Ureter (tissue), 1 donor: ENCODE measurements around the gene BMP10. TPM values are rescaled to one million over a fixed set of nuclear protein-coding genes. Genes with fewer than 3 reads are reported as not detected.

Experiments used
- DNase-seq: peaks from one replicate; pipeline ENCODE4 v3.0.0-alpha.2; 2020; ENCODE audit warnings: low spot score
- total RNA-seq: library from RNA; stranded (reverse); gene quantifications from one replicate; pipeline ENCODE4 v1.2.4, GENCODE V29; 2023
- donor health status: DM: yes; HTN: yes; CAD: no.

Gene BMP10
- total RNA-seq, 1 donor from 2014 or later = not detected

DNA sequence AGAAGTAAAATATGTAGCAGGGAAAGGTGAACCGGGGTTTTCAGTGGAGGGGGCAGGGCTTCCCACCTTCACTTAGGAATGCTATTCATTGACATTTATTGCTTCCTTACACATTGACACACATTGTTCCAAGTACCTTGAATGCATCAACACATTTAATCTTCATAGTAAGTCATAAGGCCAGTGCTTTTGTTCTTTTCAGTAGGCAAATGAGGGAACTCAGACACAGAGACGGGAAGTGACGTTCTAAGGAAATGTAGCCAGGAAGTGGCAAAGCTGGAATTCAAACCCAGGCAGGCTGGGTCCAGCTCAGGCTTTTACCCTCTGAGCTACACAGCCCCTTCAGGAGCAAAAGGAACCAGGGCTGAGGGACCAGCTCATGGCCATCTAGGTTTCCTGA is 20.7 kb downstream of the BMP10 start:
- no peak for DNase-seq

DNA sequence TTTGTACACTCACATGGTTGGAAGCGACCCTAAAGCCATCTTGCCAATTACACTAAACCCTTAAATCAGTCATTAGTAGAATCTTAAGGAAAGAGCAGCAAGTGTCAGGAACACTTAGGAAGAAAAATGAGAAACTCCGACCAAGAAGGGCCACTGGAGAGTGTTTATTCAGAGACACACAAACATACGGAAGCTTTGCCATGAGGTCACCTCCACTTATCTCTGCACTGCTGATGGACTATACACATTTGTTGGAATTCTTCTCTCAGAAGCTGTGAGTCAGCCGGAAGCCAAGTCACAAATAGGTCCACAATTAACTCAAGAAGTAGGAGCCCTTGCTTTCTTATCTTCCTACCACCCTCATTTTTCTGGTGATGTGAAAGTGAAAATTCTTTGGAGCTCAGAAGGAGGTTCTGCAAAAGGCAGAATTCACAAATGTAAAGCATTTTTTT is 21.6 kb downstream of the BMP10 start:
- no peak for DNase-seq

DNA sequence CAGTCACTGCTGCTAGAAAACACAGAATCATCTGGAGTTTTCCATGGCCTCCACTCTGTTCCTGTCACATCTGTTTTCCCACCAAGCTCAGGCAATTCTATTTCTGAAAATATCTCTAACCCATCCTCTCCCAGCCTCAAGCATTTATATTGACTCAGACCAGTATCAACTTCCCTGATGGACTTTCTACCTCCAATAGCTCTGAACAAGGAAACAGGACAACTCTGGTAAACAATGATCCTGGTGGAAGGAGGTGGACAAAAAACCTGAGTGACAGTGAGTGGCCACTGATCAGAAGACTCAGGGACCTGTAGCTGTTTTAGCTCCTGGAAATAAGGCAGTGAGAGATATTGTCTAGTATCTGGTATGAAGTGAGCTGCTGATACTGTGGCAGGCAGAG is 23.4 kb downstream of the BMP10 start:
- no peak for DNase-seq

DNA sequence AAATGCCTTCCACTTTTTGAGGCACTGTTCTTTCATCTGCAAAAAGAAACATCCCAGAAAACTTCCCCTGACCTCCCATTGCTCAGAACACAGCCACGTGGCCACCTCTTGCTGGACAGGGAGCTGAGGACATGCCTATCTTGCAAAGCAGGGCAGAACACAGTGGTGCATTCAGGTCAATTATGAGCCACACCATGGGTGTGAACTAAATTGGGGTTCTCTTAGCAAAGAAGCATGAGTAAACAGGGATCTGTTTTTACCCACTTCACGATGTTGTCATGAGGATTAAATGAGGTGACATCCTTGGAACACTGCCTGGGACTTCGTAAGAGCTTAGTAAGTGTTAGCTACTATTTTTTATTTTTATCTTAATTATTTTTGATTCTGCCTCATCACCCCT is 25.1 kb downstream of the BMP10 start:
- no peak for DNase-seq

DNA sequence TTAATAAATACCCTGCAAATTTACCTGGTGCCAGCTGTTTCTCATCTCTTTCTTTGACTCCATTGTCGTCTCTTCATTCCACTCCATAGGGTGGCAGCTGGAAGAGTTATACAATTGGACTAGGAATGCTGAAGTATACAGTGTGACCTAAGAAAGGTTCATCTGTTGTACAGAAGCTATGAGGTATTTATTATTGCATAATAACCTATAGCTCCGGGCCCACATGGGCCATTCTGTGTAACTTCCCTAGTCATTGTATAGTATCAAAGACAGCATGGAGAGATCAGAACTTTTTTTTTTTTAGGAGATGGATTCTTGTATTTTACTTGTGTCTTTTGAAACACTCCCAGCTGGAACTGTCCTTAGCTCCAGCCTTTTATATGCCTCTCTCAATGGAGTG is 26.2 kb downstream of the BMP10 start:
- no peak for DNase-seq

DNA sequence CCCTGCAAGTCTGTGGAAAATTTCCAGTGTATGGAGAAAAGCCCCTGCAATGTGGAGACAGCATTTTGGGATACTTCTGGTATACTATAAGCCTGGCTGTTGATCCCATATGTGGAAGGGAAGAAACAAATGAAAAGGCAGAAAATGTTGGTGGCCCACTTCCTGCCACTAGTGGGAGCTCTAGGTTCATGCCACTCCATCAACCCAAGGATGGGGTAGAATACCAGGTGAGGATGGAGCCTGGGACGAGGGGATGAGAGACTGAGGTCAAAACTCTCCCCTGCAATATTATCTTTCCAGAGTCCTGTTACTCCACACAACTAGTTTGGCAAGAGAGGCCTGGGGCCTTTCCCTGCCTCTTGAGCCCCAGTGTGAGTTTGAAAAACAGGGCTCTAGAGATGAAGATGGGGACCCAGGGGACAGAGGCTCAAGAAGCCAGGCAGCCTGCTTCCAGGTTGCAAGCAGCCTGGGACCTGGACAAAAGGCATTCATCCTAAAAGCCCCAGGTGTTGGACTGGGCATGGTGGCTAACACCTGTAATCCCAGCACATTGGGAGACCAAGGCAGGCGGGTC is 31.9 kb downstream of the BMP10 start:
- DNase-seq = no peak

DNA sequence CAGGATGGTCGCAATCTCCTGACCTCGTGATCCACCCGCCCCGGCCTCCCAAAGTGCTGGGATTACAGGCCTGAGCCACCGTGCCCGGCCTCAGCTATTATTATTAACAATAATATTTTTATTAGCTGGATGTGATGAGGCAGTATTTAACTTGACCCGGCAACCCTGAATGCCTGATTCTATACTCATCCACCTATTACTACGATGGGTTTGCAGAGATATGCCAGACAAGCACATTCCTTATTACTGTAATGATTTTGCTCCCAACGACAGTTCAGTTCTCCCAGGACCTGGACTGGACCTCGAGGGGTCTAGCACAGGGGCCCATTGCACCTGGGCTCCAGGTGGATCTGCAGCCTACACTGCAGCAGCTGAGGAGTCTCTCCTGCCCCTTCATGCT is 32.6 kb downstream of the BMP10 start:
- DNase-seq = no peak

DNA sequence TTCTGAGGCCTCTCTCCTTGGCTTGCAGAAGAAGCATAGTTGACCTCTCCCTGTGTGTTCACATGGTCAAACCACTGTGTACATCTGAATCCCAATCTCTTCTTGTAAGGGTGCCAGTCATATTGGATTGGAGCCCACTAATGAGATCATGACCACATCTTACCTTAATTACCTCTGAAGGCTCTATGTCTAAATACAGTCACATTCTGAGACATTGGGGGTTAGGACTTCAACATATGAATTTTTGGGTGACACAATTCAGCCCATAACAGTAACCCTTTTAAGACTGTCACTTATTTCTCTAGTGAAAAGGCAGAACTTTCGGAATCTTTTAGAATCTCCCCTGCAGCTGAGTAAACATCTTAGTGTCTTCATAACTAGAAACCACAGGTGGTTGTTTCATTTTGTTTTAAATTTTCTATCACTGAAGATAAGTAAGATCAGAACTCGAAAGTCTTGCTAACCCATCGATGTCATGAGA is 33.3 kb downstream of the BMP10 start:
- no peak for DNase-seq

DNA sequence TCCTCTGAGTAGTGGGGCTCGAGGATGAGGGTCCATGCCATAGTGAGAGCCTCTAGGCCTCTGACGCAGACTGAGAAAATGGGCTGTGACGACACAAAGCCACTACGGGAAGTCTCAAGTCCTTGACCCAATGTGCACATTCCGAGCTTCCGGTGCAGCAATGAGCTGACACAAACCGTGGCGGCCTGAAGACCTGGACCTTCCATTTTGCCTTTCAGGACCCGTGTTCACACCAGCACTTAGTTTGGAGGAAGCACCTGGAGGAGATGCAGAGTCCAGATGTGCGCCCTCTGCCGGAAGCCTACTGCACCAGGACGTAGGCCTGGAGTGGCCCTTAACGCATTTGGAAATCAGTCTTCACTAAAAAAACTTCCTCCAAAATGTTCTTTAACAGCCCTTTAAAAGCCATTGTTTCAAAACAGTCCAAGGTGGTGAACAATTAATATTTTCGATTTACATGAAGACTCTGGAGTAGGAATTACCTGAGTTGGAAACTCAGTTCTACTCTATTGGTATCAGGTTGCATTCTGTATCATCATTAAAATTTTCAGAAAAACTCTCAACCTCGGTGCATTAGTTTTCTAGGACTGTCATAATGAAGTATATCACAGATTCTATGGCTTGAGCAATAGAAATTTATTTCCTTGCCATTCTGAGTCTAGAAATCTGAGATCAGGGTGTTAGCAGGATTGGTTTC is 33.9 kb downstream of the BMP10 start:
- peak; percentile 57 for DNase-seq

DNA sequence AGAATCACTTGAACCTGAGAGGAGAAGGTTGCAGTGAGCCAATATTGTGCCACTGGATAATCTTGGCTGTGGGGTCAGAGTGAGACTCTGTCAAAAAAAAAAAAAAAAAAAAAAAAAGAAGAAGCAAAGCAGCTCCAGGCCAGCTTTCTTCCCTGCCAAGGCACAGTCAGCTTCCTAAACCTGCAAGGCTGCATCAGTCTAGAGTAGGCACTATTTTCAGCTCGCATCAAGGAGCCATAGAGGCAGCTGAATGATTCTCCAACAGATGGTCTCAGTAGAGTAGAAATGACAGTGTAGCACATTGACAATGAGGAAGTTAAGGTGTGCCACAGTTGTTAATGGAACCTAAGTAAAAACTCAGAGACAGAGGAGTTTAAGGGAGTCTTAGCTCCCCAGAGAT is 35.6 kb downstream of the BMP10 start:
- DNase-seq = no peak

DNA sequence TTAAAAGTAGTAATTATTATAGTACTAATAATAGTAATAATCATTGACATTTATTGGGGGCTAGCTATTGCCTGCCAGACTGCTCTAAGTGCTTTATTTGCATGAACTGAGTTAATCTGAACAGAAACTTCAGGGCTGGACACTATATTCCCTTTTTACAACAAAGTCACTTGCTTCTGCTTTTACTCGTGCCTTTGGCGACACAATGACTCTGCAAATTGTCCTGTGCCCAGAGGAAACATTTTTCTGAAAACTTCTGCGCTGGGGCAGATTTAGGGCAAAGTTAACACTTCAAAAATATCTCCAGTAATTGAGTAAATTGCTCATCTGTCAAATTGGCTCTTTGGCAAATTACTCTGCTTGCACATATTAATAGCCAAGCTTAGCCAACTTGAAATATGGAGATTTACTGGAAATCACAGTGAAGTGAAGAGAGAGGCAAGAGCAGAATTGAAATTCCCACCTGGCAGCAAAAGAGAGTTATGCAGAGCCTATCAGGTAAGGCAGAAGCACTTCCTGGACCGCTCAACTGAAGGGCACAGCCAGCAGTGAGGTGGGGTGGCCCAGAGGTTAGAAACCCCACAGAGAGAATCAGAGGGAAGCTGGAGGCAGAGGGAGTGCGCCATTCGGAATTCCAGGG is 36.3 kb downstream of the BMP10 start:
- no peak for DNase-seq

DNA sequence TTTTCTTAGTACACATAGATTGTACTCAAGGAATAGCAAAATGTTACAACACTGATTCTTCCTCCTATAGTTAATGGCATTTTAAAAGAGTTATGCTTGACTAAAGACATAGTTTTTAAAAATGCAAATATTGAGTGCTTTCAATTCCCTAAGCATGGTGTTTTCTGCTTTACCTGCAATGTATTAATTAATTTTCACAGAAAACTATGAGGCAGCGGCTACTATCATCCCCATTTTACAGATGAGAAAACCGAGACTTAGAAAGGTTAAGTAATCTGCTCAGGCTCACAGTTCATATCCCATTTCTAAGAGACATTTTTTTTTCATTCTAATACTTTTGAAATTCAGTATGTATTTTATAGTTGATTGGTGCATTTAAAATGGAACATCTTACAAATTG is 38.0 kb downstream of the BMP10 start:
- no peak for DNase-seq

DNA sequence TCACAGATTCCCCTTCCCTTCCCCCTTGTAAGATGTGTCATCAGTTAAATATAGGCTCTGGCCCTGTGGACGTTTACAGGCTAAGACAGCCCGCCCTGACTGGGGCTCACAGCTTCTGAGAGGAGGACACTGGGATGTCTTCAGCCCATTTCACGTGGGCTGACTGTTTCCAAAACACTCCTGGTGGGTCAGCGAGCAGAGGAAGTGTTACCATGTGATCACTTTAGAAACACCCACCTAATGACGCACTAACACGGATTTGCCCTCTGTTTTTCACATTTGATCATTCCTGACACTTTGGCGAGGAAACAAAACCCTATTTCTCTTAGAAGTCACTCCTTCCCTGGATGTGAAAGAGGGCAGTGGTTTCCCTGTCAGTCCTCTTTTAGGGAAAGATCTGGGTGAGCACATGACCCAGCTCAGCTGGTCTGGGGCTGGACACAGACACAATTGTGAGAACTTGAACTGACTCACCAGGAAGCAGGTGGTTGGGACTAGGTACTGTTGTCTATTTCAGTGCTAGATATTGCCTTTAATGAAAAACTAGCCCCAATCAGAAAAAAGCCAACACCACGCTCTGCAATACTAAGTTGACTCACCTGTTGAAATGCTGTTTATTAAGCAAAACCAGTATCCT is 38.8 kb downstream of the BMP10 start:
- peak; percentile 60 for DNase-seq

DNA sequence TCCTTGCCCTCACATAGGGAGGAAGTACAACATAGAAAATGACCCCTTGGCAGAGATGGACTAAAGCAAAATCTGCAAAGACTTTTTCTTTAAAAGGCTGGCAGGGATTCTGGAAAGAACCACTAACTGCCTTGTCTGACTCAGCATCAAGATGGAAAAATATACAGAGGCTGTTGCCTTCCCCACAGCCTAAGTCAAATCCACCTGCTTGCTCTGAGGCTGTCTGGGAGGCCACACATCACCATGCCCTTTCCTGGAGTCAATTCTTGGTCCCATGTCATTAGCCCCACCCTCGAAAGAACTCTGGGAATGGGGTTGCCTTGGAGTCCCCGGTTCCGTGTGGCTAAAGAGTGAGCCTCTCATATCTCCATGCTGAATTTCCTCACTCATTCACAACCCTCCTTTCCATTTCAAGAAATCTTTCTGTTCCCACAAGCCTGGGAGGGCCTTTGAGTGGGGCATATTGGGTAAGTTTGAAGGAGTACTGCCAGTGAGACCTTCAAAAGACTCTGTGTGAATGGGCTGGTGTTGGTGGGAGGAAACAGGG is 39.4 kb downstream of the BMP10 start:
- DNase-seq = no peak

DNA sequence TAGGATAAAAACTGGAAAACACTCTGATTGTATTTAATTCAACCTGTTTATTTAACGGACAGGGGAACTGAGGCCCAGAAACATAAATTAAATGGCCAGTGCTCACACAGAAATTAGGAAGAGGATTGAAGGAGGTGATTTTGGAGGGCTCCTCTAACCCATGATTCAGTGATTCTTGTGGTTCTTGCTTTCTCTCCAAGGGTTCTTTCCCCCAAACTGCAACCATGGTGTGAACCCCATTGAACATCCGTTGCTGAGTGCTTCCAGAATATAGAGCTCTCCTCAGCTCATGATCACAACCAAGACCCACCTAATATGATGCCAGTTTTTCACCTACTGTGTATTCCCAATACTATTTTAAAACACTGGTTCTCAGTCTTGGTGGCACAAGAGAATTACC is 41.4 kb downstream of the BMP10 start:
- DNase-seq = no peak

DNA sequence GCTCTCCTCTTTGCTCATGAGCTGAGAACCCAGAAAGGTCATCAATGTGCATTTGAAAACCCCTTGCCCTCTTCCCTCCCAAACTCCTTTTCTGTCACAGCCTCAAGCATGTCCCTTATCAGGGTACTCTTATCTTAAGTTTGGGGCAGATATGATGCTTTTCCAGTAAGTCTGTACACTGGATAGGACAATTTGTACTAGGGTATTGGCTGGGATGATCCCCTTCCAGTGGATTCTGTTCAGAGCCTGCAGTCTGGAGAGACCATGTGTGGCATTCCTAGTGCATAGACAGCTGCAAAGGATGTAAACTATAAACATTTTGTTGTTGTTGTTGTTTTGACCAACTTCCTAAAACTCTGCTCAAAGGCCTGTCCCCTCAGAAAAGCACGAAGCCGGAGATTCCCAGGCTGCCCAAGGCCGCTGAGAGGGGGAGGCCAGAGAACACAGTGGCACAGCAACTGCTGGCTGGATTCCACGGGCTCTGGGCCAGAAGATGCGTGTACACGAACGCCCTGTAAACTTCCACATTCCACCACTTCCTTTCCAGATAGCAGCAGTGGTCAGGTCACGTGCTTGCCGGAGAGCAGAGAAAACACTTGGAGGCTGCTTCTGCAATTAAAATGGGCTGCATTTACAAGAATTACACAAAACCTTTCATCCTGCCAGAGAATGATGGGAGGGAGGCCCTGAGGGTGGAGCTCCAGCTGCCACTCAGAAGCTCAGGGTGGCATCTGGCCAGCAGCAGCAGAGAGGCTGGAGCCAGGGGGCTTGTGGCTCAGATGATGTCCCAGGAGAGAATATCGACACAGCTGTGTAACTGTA is 42.1 kb downstream of the BMP10 start:
- peak; percentile 96 for DNase-seq

DNA sequence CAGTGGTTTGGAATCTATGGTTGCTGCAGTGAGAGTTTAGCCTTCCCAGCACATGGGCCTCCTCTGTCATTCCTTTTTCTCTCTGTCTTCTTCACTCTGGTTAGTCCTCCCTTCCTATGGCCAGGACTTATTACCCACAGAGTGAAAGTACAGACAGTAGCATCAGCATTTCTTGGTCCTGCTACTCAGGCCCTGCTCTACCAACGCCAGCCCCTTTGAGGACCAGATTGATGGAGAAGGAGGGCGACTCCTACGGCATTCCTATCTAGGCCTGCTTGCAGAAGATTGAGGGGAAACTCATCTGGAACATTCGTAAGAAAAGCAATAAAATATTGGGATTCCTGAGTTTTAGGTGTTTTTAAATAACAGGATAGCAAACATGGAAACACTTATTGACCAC is 43.5 kb downstream of the BMP10 start:
- no peak for DNase-seq

DNA sequence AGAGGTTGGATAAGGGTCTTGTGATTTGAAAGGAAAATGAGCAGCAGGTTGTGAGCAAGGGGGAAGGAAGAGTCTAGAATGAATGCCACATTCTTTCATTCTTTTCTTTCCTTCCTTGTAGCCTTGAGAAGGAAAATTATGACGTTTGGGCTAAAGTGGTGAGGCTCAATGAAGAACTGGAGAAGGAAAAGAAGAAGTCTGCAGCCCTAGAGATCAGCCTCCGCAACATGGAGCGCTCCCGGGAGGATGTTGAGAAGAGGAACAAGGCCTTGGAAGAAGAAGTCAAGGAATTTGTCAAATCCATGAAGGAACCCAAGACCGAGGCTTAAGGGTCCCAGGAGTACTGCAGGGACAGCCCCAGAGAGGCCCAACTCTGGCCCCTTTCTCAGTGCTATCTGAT is 45.3 kb downstream of the BMP10 start:
- no peak for DNase-seq

DNA sequence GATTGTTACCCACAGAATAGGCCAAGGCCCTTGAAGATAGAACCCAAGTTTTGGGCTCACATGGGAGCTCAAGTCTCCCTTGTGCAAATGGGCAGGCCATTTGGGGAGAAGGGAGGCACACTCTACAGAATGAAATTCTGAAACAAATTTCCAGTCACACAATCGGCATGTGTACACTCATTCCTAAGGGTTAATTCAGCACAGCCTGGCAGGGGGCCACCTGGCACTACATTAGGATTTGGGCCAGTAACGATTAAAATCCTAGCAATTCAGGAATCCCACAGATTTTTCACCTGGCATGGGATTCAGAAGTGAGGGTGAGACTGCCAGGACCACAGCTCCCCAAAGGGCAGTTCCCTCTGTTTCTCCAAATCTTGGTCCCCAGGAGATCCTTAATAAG is 46.4 kb downstream of the BMP10 start:
- DNase-seq = no peak

DNA sequence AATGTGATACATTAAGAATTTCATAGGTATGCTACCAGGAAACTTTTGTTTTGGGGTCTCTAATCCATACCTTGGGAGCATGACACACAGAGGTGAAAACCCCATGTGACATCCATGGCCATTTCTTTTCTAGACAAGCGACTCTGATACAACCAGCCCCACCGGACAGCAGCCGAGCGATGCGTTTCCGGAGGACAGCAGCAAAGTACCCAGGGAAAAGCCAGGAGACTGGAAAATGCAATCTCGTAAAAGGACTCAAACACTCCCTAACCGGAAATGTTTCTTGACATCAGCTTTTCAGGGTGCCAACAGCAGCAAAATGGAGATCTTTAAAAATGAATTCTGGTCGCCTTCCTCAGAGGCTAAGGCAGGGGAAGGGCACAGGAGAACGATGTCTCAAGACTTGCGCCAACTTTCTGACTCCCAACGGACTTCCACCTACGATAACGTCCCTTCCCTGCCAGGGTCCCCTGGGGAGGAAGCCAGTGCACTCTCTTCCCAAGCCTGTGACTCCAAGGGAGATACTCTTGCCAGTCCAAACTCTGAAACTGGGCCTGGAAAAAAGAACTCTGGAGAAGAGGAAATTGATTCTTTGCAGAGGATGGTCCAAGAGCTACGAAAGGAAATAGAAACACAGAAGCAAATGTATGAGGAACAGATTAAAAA is 48.9 kb downstream of the BMP10 start:
- no peak for DNase-seq

DNA sequence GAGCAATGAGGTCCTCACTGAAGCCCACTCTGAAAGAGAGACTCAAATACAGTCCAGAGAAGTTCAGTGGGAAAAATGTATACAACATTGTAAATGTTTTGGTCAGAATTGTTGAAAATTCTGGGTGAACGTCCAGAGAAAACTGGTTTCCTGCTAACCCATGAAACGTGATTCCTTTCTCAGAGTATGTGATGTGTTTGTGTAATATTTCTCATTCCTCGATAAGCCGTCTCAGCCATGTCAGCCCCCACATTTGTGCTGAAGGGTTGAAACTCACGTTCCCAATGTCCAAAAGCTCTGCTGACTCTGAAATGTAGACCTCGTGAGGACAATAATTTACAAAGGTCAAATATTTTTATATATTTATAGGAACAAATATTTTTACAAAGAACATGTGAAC is 51.6 kb downstream of the BMP10 start:
- no peak for DNase-seq
